HG03378 (cell line): Measurements from ENCODE around the gene NRBP1.

ENCODE experiments used
- ATAC-seq: cut with Tn5 transposase; IDR thresholded peaks from one replicate; pipeline ENCODE4 v1.9.1; 2021; ENCODE audit warnings: mild to moderate bottlenecking, moderate library complexity; ENCODE audit not compliant: unreplicated experiment

The NRBP1 gene

GRCh38 chr2:27428213-27428977 is at the start of gene NRBP1:
Gene NRBP1 (plus strand): TSS chr2:27428631. CDS start chr2:27433274, 4,643 bp downstream.
- ATAC-seq = peak; percentile 77

DNA sequence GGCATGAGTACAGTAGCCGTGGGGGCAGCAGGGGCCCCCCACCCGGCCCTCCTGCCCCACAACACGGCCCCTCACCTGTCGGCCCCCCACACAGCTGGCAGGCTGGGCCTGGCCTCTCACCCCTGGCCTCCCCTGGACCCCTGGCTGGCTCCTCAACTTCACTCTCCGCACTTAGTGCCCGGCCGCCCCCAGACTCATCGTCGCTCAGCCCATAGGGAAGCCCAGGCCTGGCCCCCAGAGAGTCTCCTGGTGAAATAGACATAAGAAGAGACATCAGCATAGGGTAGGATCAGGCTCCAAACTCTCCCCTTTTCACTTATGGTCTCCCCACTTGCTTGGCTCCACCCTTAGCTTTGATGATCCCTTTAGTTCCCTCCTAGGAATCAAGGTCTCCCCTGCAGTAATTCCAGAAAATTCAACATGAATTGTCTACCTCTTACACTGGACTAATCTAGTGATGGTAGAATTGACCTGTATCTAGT is 49.6 kb upstream of the NRBP1 start:
- no peak for ATAC-seq

- no peak for ATAC-seq
These were observed 49.0 kb upstream of the NRBP1 start for GRCh38 chr2:27379383-27379835.

- peak; percentile 1 for ATAC-seq
These were observed 48.4 kb upstream of the NRBP1 start for GRCh38 chr2:27379836-27380625.

- peak; percentile 63 for ATAC-seq
These were observed 47.5 kb upstream of the NRBP1 start, which contains the start of gene ZNF513 for GRCh38 chr2:27380626-27381545. Gene ZNF513 (minus strand): TSS chr2:27380734. CDS start chr2:27380526, 208 bp downstream.

DNA sequence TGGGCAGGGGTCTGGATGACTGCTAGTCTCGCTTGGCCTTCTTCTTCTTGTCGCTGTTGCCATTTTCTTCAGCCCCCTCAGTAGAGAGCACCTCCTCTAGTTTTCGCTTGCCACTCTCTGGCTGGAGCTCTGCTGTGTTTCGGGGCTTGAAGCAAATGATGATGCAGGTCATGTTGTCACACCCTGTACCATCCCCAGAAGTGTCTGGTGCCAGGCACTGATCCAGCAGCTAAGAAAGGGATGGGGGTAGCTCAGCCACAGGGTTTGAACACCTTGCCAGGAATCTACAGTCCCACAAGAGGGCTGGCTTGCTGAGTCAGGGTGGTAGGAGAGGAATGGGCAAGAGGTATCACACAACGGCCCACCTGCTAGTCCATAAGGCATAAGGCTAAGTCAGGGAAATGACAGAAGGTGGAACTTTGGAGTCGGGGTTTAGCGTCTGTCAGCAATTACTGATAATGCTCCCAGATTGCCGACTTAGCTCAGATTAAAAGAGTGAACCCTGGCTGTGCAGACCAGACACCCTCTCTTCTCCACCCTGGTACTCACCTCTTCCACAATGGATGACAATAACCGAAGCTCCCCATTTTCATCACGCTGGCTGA is 46.8 kb upstream of the NRBP1 start:
- ATAC-seq = no peak

GRCh38 chr2:27390822-27391679 is 37.4 kb upstream of the NRBP1 start:
- ATAC-seq = no peak

DNA sequence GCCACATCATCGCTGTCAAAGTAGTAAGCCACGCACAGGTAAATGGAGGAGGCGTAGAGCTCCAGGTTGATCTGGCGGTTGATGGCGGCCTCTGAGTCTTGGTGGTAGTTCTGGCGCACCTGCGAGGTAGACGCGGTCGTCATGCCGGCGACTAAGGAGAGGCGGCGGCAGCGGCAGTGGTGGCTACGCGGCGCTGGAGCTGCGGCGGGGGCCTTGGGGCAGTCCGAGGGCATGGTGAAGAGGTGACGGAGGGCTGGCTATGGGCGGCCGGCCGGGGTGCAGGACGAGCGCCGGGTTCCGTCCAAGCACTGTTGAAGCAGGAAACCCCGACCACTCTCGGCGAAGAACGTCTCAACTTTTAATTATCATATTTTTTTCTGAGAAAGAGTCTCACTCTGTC is 35.2 kb upstream of the NRBP1 start:
- no peak for ATAC-seq

DNA sequence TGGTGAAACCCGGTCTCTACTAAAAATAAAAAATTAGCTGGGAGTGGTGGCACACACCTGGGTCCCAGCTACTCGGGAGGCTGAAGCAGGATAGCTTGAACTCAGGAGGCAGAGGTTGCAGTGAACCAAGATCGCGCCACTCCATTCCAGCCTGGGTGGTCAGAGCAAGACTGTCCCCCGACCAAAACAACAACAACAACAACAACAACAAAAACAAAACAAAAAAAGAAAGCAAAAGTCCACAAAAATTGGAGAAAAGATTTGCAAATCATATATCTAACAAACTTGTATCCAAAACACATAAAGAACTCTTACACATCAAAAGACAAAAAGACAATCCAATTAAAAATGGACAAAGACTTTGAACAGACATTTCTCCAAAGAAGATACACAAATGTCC is 29.5 kb upstream of the NRBP1 start:
- ATAC-seq = no peak

DNA sequence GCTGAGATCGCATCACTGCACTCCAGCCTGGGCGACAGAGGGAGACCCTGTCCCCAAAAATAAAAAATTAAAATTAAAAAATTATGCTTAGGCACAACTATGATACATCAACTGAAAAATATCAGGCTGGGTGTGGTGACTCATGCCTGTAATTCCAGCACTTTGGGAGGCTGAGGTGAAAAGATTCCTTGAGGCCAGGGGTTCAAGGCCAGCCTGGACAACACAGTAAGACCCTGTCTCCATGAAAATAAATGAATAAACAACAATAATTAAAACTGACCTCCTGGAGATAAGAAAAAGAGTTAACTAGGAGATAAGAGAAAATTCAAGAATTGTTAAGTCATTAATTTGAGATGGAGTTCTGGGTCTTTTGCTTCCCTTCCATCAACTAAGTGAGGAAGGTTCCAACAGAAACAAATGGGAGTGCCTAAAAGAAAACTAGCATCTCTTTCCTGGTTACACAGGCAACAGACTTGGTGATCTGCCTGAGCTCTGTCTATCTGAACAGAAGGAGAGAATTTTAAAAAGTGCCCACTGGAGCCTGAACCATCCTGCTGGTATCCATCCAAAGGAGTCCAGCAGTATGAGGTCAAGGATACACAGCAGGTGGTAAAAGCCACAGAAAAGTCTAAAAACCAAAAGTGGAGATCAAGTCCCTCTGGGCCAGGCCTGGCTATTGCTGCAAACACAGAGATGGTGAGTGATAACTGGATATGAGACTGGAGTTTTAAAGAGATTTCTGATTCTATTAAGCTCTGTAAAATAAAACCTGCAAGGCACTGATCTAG is 27.9 kb upstream of the NRBP1 start:
- no peak for ATAC-seq

- ATAC-seq = no peak
These were observed 20.5 kb upstream of the NRBP1 start for GRCh38 chr2:27407798-27408491.

- peak; percentile 28 for ATAC-seq
These were observed 19.7 kb upstream of the NRBP1 start for GRCh38 chr2:27408601-27409320.

DNA sequence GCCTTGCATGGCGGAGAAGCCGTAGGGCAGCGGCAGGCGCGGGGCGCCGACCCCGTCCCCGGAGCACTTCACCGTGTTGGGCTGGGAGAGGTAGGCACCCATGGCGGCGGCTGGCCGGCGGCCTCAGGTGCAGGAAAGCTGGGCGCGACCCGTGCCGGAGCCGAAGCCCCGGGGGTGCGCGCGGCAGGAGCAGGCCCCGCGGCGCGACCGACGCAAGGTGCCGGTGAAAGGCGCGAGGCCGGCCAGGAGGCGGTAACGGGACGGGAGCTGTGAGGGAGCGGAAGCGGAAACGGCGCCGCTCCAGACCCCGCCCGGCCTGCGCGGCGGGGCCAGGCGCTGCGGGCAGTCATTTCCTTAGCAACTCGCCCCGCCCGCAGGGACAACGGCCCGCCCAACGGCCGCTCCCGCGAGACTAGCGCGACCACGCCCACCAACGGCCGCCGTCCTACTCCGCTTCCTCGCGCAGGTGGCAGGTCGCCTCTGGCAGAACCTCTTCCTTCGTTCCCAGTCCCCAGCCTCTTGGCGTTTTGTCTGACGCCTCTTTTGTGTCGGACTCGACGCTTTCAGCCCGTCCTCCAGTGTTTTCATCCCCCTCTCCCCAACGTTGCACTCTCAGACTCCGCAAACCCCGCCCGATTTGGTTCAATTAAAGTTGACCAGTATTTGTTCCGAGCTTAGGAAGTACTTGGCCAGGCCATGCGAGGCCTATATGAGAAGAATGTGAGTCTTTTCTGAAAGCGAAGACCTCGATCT is 18.9 kb upstream of the NRBP1 start, which contains the start of gene PPM1G:
Gene PPM1G (minus strand): TSS at position 271 of the 753 bp plus-strand sequence. CDS start 169 bp downstream, at position 102.
- peak; percentile 70 for ATAC-seq

DNA sequence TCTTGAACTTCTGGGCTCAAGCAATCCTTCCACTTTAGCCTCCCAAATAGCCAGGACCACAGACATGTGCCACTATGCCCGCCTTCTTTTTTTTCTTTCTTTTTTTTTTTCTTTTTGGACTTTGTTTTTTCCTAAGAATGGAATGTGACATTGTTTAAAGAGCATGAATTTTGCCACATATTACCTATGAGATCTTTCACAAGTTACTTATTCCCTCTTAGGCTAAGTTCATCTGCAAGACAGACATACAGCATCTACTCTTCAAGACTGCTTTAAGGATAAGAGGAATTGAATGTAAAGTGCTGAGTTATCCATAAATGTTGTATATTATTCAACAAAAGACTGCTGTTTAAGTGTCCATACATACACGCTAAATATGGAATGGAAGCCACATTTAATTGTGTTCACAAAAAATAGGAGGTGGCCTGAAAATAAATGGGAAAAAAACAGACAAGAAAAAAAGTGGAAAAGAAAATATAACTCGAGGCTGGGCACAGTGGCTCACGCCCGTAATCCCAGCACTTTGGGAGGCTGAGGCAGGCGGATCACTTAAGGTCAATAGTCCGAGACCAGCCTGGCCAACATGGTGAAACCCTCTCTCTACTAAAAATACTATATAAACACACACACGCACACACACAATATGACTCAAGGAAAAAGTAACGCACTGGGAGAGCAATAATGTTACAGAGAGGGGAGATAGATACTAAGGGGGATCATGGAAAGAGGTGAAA is 15.8 kb upstream of the NRBP1 start:
- ATAC-seq = no peak

- ATAC-seq = no peak
These were observed 12.3 kb upstream of the NRBP1 start for GRCh38 chr2:27416151-27416550.

GRCh38 chr2:27420996-27421395 is 7.4 kb upstream of the NRBP1 start:
- ATAC-seq = no peak
